Sigmoid colon (tissue), 4 donors: ENCODE results near the gene OTX1.

Source experiments
- EP300 ChIP-seq, 4 donors: sonication (generic); formaldehyde crosslinking; IDR thresholded peaks; one replicate each; pipeline ENCODE4 v1.6.1; 2017; ENCODE audit warnings: antibody characterized with exemption in 4 of 4
- POLR2A ChIP-seq, 2 donors: fragments of 450-650 bp; IDR thresholded peaks; one replicate each; pipeline ENCODE4 v1.6.1; 2016; ENCODE audit warnings: antibody characterized with exemption in 2 of 2, mild to moderate bottlenecking in 2 of 2, moderate library complexity in 2 of 2
- POLR2AphosphoS5 ChIP-seq, 4 donors: sonication (generic); formaldehyde crosslinking; IDR thresholded peaks; one replicate each; pipeline ENCODE4 v1.6.1; 2017; ENCODE audit warnings: antibody characterized with exemption in 4 of 4
- TF ChIP-seq, protein P1 (sequence below), 4 experiments: fragments of 450-650 bp in 3 of 4; fragments of 200-600 bp in 1 of 4; IDR thresholded peaks; one replicate each; pipeline ENCODE4 v1.5.1; 2016 to 2019; ENCODE audit warnings: antibody characterized with exemption in 4 of 4, mild to moderate bottlenecking in 3 of 4, moderate library complexity in 2 of 4

GRCh38 chr2:63048367-63049171 lies 2.1 kb upstream of the OTX1 start:
- TF ChIP-seq, protein P1, sequence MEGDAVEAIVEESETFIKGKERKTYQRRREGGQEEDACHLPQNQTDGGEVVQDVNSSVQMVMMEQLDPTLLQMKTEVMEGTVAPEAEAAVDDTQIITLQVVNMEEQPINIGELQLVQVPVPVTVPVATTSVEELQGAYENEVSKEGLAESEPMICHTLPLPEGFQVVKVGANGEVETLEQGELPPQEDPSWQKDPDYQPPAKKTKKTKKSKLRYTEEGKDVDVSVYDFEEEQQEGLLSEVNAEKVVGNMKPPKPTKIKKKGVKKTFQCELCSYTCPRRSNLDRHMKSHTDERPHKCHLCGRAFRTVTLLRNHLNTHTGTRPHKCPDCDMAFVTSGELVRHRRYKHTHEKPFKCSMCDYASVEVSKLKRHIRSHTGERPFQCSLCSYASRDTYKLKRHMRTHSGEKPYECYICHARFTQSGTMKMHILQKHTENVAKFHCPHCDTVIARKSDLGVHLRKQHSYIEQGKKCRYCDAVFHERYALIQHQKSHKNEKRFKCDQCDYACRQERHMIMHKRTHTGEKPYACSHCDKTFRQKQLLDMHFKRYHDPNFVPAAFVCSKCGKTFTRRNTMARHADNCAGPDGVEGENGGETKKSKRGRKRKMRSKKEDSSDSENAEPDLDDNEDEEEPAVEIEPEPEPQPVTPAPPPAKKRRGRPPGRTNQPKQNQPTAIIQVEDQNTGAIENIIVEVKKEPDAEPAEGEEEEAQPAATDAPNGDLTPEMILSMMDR (IDR thresholded peaks at IDR 0.05): no peak
- peak in 3 of 4 donors; percentile 31 to 73 (median 47) for TF ChIP-seq POLR2AphosphoS5 (IDR thresholded peaks at IDR 0.05)
- no peak for TF ChIP-seq POLR2A (IDR thresholded peaks at IDR 0.05)
- no peak for TF ChIP-seq EP300 (IDR thresholded peaks at IDR 0.05)
